Endothelial cell of umbilical vein (primary cell): ENCODE measurements around the gene TNFRSF11A. TPM values are rescaled to one million over a fixed set of nuclear protein-coding genes. Genes with fewer than 3 reads are reported as not detected.

Source experiments
- BruUV-seq: library from RNA; stranded (reverse); fragments of 400-500 nt; replicated peaks from 2 replicates; lab custom pipeline; 2021; lab: Mats Ljungman, UMichigan
- CTCF ChIA-PET: fragments of 300-600, 350-600 bp; sonication (Branson Sonifier 250); formaldehyde crosslinking; loops from one replicate; lab custom pipeline; 2021; ENCODE audit warnings: antibody characterized with exemption, inconsistent platforms; lab: Charles Lee
- POLR2A ChIA-PET: fragments of 300-600, 350-600 bp; sonication (Branson Sonifier 250); formaldehyde crosslinking; loops from one replicate; lab custom pipeline; 2021; ENCODE audit warnings: antibody characterized with exemption, inconsistent platforms; lab: Charles Lee
- DNase-seq: peaks from one replicate; pipeline ENCODE4 v3.0.0-alpha.2; 2011; ENCODE audit warnings: low read depth, low spot score
- FAIRE-seq: peaks from 2 replicates; lab custom pipeline; 2011; peaks lifted over from hg19 to GRCh38; lab: Jason Lieb, UNC
- H2AFZ ChIP-seq: 2 replicates; pipeline ENCODE4 v1.6.0; 2012; ENCODE audit warnings: low read depth, low read length, control low read depth, inconsistent platforms
- H3K27ac ChIP-seq: 2 replicates; pipeline ENCODE4 v1.5.1; 2011; ENCODE audit warnings: low read depth, mild to moderate bottlenecking, control low read depth, low read length, moderate library complexity; ENCODE audit not compliant: insufficient read depth
- H3K27me3 ChIP-seq, 2 experiments: 2 replicates each; pipeline versions ENCODE4 v1.6.0 to v1.6.1; 2011; ENCODE audit warnings: low read length in 2 of 2, mixed read lengths in 1 of 2; ENCODE audit not compliant: control insufficient read depth in 2 of 2, insufficient read depth in 2 of 2
- H3K36me3 ChIP-seq, 2 experiments: 2 replicates in 1 of 2; 3 replicates in 1 of 2; pipeline ENCODE4 v1.5.1; 2011; ENCODE audit warnings: low read length in 2 of 2, mild to moderate bottlenecking in 1 of 2, moderate library complexity in 1 of 2; ENCODE audit not compliant: control insufficient read depth in 2 of 2, insufficient read depth in 2 of 2; ENCODE audit errors: extremely low read depth in 1 of 2
- H3K4me1 ChIP-seq: 3 replicates; pipeline ENCODE4 v1.5.1; 2011; ENCODE audit warnings: mild to moderate bottlenecking, low read length; ENCODE audit not compliant: control insufficient read depth, insufficient read depth; ENCODE audit errors: extremely low read depth
- H3K4me2 ChIP-seq: 2 replicates; pipeline ENCODE4 v1.6.1; 2011; ENCODE audit warnings: low read length, control low read depth, mixed read lengths; ENCODE audit not compliant: insufficient read depth
- H3K4me3 ChIP-seq, 3 experiments: fragments of 200-600 bp in 1 of 3; sonication (generic), shearing (Covaris generic) in 1 of 3; replicated peaks in 1 of 3; 2 replicates each; pipeline ENCODE4 v1.5.1; 2011 to 2016; ENCODE audit warnings: control low read depth in 3 of 3, low read length in 3 of 3, mild to moderate bottlenecking in 2 of 3, inconsistent platforms in 1 of 3, low read depth in 1 of 3, moderate library complexity in 1 of 3; ENCODE audit not compliant: insufficient read depth in 1 of 3
- H3K79me2 ChIP-seq: 2 replicates; pipeline ENCODE4 v1.6.0; 2012; ENCODE audit warnings: low read length, inconsistent platforms; ENCODE audit not compliant: control insufficient read depth, insufficient read depth
- H3K9ac ChIP-seq: replicated peaks from 2 replicates; pipeline ENCODE3; 2011; ENCODE audit warnings: low read length, control low read depth; ENCODE audit not compliant: insufficient read depth; ENCODE audit errors: extremely low read depth
- H3K9me1 ChIP-seq: replicated peaks from 3 replicates; pipeline ENCODE4 v1.6.0; 2011; ENCODE audit warnings: mild to moderate bottlenecking, low read length; ENCODE audit not compliant: control insufficient read depth, insufficient read depth; ENCODE audit errors: extremely low read depth
- H3K9me3 ChIP-seq: replicated peaks from 2 replicates; pipeline ENCODE4 v1.5.1; 2012; ENCODE audit warnings: low read length, inconsistent platforms; ENCODE audit not compliant: control insufficient read depth, insufficient read depth
- H4K20me1 ChIP-seq: replicated peaks from 2 replicates; pipeline ENCODE3; 2011; ENCODE audit warnings: mild to moderate bottlenecking, low read length; ENCODE audit not compliant: control insufficient read depth, insufficient read depth; ENCODE audit errors: extremely low read depth
- CTCF ChIP-seq, 2 donors: IDR thresholded peaks; 1 replicate in 1 of 2; 2 replicates in 1 of 2; pipeline ENCODE4 v1.5.1; 2011; ENCODE audit warnings: low read length in 2 of 2, mild to moderate bottlenecking in 2 of 2, moderate library complexity in 2 of 2, control low read depth in 1 of 2, inconsistent platforms in 1 of 2, low read depth in 1 of 2; ENCODE audit not compliant: insufficient read depth in 1 of 2; ENCODE audit errors: extremely low read depth in 1 of 2
- JUN ChIP-seq: IDR thresholded peaks from 2 replicates; pipeline ENCODE4 v1.6.1; 2011; ENCODE audit warnings: borderline replicate concordance, low read depth; ENCODE audit not compliant: insufficient read length, insufficient read depth
- POLR2A ChIP-seq: IDR thresholded peaks from 2 replicates; pipeline ENCODE4 v1.6.1; 2012; ENCODE audit warnings: low read depth, mild to moderate bottlenecking, control low read depth, low read length
- POLR2AphosphoS5 ChIP-seq: IDR thresholded peaks from 2 replicates; pipeline ENCODE4 v1.6.1; 2012; ENCODE audit warnings: low read depth, mild to moderate bottlenecking, control low read depth, low read length, moderate library complexity; ENCODE audit not compliant: insufficient read depth
- dilution Hi-C: fragments of 300-500 bp; cut with MboI; formaldehyde crosslinking; loops from one replicate; pipeline ENCODE4 v1.15.0; 2019; ENCODE audit warnings: low sequenced_read_pairs; ENCODE audit not compliant: extremely low pct_ligation_motif_present
- intact Hi-C: fragments of 100-400 bp; cut with micrococcal nuclease; formaldehyde crosslinking; loops from one replicate; pipeline ENCODE4 v1.10.0; 2022
- polyA plus RNA-seq, 4 experiments: library from polyadenylated mRNA; depleted of rRNA in 3 of 4; stranded (reverse) in 3 of 4; unstranded in 1 of 4; fragments of >200 nt; gene quantifications; 2 replicates each; pipeline versions ENCODE4 v1.2.1 to v1.2.3, GENCODE V29; 2011 to 2012; ENCODE audit warnings: missing spikeins in 1 of 4
- total RNA-seq: library from RNA; stranded (reverse); gene quantifications from 2 replicates; pipeline ENCODE4 v1.2.3, GENCODE V29; 2021
- TF ChIP-seq, protein P1 (sequence below): IDR thresholded peaks from 2 replicates; pipeline ENCODE4 v1.6.1; 2011; ENCODE audit not compliant: insufficient read depth, insufficient read length

Gene TNFRSF11A
- total and polyA plus RNA-seq, 2 donors (not counting 3 experiments of a cell fraction or from before 2014, with no cell fraction given), result 10.4 to 11.1 TPM

- BruUV-seq, result no TSS peak
- Histone ChIP-seq H3K4me1 (no peaks in the 10 kb centered on the region), H2AFZ (no peak overlapping the region), H3K27ac (no peak overlapping the region), H3K9me1 (no peaks in the 10 kb centered on the region), H3K9me3 (no peaks in the 10 kb centered on the region), H4K20me1 (no peaks in the 10 kb centered on the region), H3K4me3 (no peak overlapping the region), H3K27me3 (peaks cover 4 to 7% of the 10 kb centered on the region in 2 experiments), H3K9ac (no peak overlapping the region), H3K79me2 (no peaks in the 10 kb centered on the region), H3K4me2 (no peak overlapping the region), H3K36me3 (no peaks in the 10 kb centered on the region)
- intact Hi-C loops (no loop called here), dilution Hi-C loops (loop anchor here (10.0 kb wide), 1 partner anchor 235 kb away; no protein-coding TSS in a partner anchor)
- TF ChIP-seq POLR2A, result no peak
- DNase-seq, result no peak
- ChIA-PET POLR2A (no interaction called here), CTCF (no interaction called here)
- FAIRE-seq, result no peak
Measured at GRCh38 chr18:62409821-62410220, 84.7 kb downstream of the TNFRSF11A start.

DNA sequence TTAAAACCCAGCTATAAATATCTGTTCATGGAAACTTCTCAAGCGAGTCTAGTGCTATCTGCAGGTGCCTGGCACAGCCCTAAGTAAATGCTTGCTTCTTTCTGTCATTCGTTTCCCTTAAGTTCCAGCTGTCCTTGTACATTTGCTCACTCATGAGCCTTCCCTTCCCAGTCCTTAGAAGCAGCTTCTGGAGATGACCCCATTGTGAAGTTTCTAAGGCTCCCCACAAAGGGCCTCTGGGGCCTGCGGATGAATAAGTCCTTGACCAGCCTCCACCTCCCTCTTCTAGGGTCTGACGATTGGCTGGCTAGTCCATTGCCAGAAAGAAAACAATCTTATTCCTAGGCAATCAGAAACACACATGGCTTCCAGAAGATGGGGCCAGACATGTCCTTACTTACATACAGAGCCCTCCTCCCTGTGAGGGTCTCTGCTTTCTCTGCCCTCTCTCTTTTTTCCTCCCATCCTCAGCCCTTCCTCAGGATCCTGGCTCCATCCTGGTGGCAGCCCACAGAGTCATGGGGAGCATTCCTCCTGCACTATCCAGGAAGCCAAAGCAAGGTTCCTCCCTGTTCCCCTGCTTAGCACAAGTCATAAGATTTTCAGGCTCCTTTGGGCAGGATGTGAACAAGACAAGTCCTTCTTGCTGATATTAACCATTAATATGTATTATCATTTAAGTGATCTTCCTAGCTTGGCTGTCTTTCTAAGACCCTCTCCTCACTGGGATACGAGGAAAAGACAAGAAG lies 87.3 kb downstream of the TNFRSF11A start:
- no peak for FAIRE-seq
- H3K9ac ChIP-seq, result no peak overlapping the region
- no TSS peak for BruUV-seq
- no peaks in the 10 kb centered on the region for H3K9me1 ChIP-seq
- H3K27me3 ChIP-seq, result peaks cover 7% of the 10 kb centered on the region in 2 experiments
- ChIA-PET CTCF (no interaction called here), POLR2A (no interaction called here)
- H3K79me2 ChIP-seq, result no peaks in the 10 kb centered on the region
- no peak overlapping the region for H3K4me2 ChIP-seq
- DNase-seq, result no peak
- H4K20me1 ChIP-seq, result no peaks in the 10 kb centered on the region
- H3K4me1 ChIP-seq, result no peaks in the 10 kb centered on the region
- no peak overlapping the region for H2AFZ ChIP-seq
- no peak overlapping the region for H3K4me3 ChIP-seq
- intact Hi-C loops, result no loop called here
- no peaks in the 10 kb centered on the region for H3K36me3 ChIP-seq
- H3K9me3 ChIP-seq, result no peaks in the 10 kb centered on the region
- TF ChIP-seq POLR2A, result no peak
- no peak for TF ChIP-seq CTCF (IDR thresholded peaks at IDR 0.05; ENCODE audit: extremely low read depth in 1 of 2, insufficient read depth in 1 of 2, low read depth in 1 of 2, low read length in 2 of 2)
- TF ChIP-seq, protein P1, sequence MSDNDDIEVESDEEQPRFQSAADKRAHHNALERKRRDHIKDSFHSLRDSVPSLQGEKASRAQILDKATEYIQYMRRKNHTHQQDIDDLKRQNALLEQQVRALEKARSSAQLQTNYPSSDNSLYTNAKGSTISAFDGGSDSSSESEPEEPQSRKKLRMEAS, result no peak
- no peak for TF ChIP-seq POLR2AphosphoS5
- TF ChIP-seq JUN, result no peak
- H3K27ac ChIP-seq, result no peak overlapping the region
- dilution Hi-C loops, result no loop called here
